Activated gamma-delta T cell (primary cell): ENCODE results near the gene SZT2.
A peak's percentile ranks its signal among the peaks of the same experiment; 100 is the strongest.
"Not testable (repeated sequence)": the region's sequence is repeated elsewhere in the genome, so short reads cannot be mapped to it uniquely, and the experiment has no call there.

Source experiments
- DNase-seq: peaks from one replicate; lab custom pipeline; 2025; lab: John Stamatoyannopoulos, UW

Gene SZT2

GRCh38 chr1:43363283-43363934 is 26.3 kb upstream of the SZT2 start:
- DNase-seq: no peak

GRCh38 chr1:43363935-43364525 is 25.7 kb upstream of the SZT2 start:
- DNase-seq: no peak

GRCh38 chr1:43365678-43366077 is 24.0 kb upstream of the SZT2 start:
- no peak for DNase-seq

GRCh38 chr1:43366179-43366578 is 23.5 kb upstream of the SZT2 start:
- no peak for DNase-seq

GRCh38 chr1:43366601-43367025 is 23.1 kb upstream of the SZT2 start:
- no peak for DNase-seq

GRCh38 chr1:43367026-43367903 is 22.4 kb upstream of the SZT2 start:
- DNase-seq: peak; percentile 24

GRCh38 chr1:43367904-43368645 is 21.6 kb upstream of the SZT2 start, which contains the start of gene ELOVL1:
Gene ELOVL1, minus strand, starts transcription at chr1:43368011. Its CDS starts 2,402 bp downstream, at chr1:43365609.
- DNase-seq: peak; percentile 80

GRCh38 chr1:43368646-43369020 is 21.1 kb upstream of the SZT2 start:
- no peak for DNase-seq

GRCh38 chr1:43369779-43370178 is 19.9 kb upstream of the SZT2 start:
- DNase-seq: not testable (repeated sequence)

GRCh38 chr1:43370564-43370963 is 19.1 kb upstream of the SZT2 start:
- no peak for DNase-seq

- no peak for DNase-seq
Measured at GRCh38 chr1:43372172-43372571, 17.5 kb upstream of the SZT2 start.

- DNase-seq: no peak
Measured at GRCh38 chr1:43373066-43373940, 16.4 kb upstream of the SZT2 start.

- DNase-seq: no peak
Measured at GRCh38 chr1:43376723-43377235, 12.9 kb upstream of the SZT2 start.

GRCh38 chr1:43377831-43378230 is 11.9 kb upstream of the SZT2 start:
- no peak for DNase-seq

- no peak for DNase-seq
Measured at GRCh38 chr1:43379476-43379875, 10.2 kb upstream of the SZT2 start.

GRCh38 chr1:43381612-43382011 is 8.1 kb upstream of the SZT2 start:
- DNase-seq: no peak

- no peak for DNase-seq
Measured at GRCh38 chr1:43382027-43382779, 7.5 kb upstream of the SZT2 start.

- no peak for DNase-seq
Measured at GRCh38 chr1:43383449-43383848, 6.2 kb upstream of the SZT2 start.

GRCh38 chr1:43386676-43387075 is 3.0 kb upstream of the SZT2 start:
- no peak for DNase-seq

- no peak for DNase-seq
Measured at GRCh38 chr1:43387976-43388599, 1.6 kb upstream of the SZT2 start.
